Measurements from ENCODE around the gene TCF19. TPM values are rescaled to one million over a fixed set of nuclear protein-coding genes. Genes with fewer than 3 reads are reported as not detected.
A peak's percentile ranks its signal among the peaks of the same experiment; 100 is the strongest.

Gene TCF19
- total and polyA plus RNA-seq, 2 donors (not counting 3 experiments of a cell fraction or from before 2014, with no cell fraction given): 13.9 to 31.7 TPM

DNA sequence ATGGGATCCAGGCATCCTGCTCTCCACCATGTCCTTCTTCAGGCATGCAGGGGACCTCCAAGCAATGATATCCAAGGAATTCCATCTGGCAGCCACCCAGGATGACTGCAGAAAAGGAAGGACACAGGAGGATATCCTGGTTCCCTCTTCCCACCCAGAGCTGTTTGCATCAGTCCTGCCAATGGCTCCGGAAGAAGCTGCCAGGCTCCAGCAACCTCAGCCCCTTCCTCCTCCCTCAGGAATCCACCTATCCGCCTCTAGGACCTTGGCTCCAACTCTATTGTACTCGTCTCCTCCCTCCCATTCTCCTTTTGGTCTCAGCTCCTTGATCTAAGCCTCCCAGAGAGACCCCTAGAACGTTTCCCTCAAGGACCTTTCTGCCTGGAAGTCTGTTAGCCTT is 18.8 kb upstream of the TCF19 start:
- no TSS peak for BruUV-seq (replicated peaks)
- ChIA-PET CTCF (interaction anchor here (0.9 to 6.2 kb wide), 6 partner anchors 8 to 686 kb away, joined by 3 to 174 read pairs (median 10); partner anchors contain the start of gene TCF19), POLR2A (interaction anchor here (0.6 kb wide), 1 partner anchor 25 kb away, joined by 4 read pairs; the partner anchor contains the start of gene PSORS1C1)
- no peak for DNase-seq (ENCODE audit: low read depth, low spot score)
- H3K4me1 ChIP-seq (ENCODE audit: control insufficient read depth, extremely low read depth, insufficient read depth, low read length): peaks cover 8% of the 10 kb centered on the region
- dilution Hi-C loops (cut with MboI; ENCODE audit: extremely low pct_ligation_motif_present, low sequenced_read_pairs) (no loop called here), intact Hi-C loops (cut with micrococcal nuclease) (loop anchor here (5.0 kb wide), 1 partner anchor 303 kb away; no protein-coding TSS in a partner anchor)
- H3K9me3 ChIP-seq (replicated peaks; ENCODE audit: control insufficient read depth, insufficient read depth, low read length): no peaks in the 10 kb centered on the region
- H3K36me3 ChIP-seq (ENCODE audit: control insufficient read depth in 2 of 2, extremely low read depth in 1 of 2, insufficient read depth in 2 of 2, low read length in 2 of 2): peaks cover 0 to 8% of the 10 kb centered on the region in 2 experiments
- no peak overlapping the region for H3K9ac ChIP-seq (replicated peaks; ENCODE audit: extremely low read depth, insufficient read depth, low read length)
- no peak for FAIRE-seq
- H3K27ac ChIP-seq (ENCODE audit: insufficient read depth, low read depth, low read length): no peak overlapping the region
- H3K79me2 ChIP-seq (ENCODE audit: control insufficient read depth, insufficient read depth, low read length): no peaks in the 10 kb centered on the region
- no peak overlapping the region for H3K4me2 ChIP-seq (ENCODE audit: insufficient read depth, low read length)
- no peaks in the 10 kb centered on the region for H3K9me1 ChIP-seq (replicated peaks; ENCODE audit: control insufficient read depth, extremely low read depth, insufficient read depth, low read length)
- TF ChIP-seq JUN (IDR thresholded peaks at IDR 0.05; ENCODE audit: borderline replicate concordance, insufficient read depth, insufficient read length, low read depth): no peak
- no peak for TF ChIP-seq MYC (IDR thresholded peaks at IDR 0.05; ENCODE audit: low read depth, low read length)
- TF ChIP-seq EZH2 (IDR thresholded peaks at IDR 0.05; ENCODE audit: borderline replicate concordance, low read depth, low read length, severe bottlenecking): no peak
- TF ChIP-seq, protein P1, sequence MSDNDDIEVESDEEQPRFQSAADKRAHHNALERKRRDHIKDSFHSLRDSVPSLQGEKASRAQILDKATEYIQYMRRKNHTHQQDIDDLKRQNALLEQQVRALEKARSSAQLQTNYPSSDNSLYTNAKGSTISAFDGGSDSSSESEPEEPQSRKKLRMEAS (IDR thresholded peaks at IDR 0.05; ENCODE audit: insufficient read depth, insufficient read length): no peak
- no peak for TF ChIP-seq POLR2A (IDR thresholded peaks at IDR 0.05; ENCODE audit: low read depth, low read length)
- no peaks in the 10 kb centered on the region for H4K20me1 ChIP-seq (replicated peaks; ENCODE audit: control insufficient read depth, extremely low read depth, insufficient read depth, low read length)
- no peak overlapping the region for H3K4me3 ChIP-seq (replicated peaks in 1 of 3; ENCODE audit: insufficient read depth in 1 of 3, low read depth in 1 of 3, low read length in 3 of 3)
- H2AFZ ChIP-seq (ENCODE audit: low read depth, low read length): peak overlapping the region; percentile 13
- H3K27me3 ChIP-seq (ENCODE audit: control insufficient read depth in 2 of 2, insufficient read depth in 2 of 2, low read length in 2 of 2): no peaks in the 10 kb centered on the region

DNA sequence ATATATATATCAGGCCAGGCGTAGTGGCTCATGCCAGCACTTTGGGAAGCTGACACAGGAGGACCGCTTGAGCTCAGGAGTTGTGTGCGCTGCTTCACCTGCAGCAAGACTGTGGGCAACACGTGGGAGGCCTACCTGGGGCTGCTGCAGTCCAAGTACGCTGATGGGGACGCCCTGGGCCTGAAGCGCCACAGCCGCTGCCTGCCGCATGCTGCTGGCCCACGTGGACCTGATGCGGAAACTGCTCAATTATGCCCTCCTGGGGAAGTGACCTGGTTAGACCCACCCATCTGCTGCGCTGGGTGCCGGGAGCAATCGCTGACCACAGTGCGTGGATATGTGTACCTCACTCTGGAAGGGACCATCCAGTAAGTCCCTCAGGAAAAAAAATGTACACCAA is 17.7 kb upstream of the TCF19 start:
- Histone ChIP-seq H3K36me3 (ENCODE audit: control insufficient read depth in 2 of 2, extremely low read depth in 1 of 2, insufficient read depth in 2 of 2, low read length in 2 of 2) (peaks cover 0 to 8% of the 10 kb centered on the region in 2 experiments), H2AFZ (ENCODE audit: low read depth, low read length) (no peak overlapping the region), H3K4me1 (ENCODE audit: control insufficient read depth, extremely low read depth, insufficient read depth, low read length) (peaks cover 8% of the 10 kb centered on the region), H4K20me1 (replicated peaks; ENCODE audit: control insufficient read depth, extremely low read depth, insufficient read depth, low read length) (no peaks in the 10 kb centered on the region), H3K4me3 (replicated peaks in 1 of 3; ENCODE audit: insufficient read depth in 1 of 3, low read depth in 1 of 3, low read length in 3 of 3) (no peak overlapping the region), H3K27me3 (ENCODE audit: control insufficient read depth in 2 of 2, insufficient read depth in 2 of 2, low read length in 2 of 2) (no peaks in the 10 kb centered on the region), H3K9me1 (replicated peaks; ENCODE audit: control insufficient read depth, extremely low read depth, insufficient read depth, low read length) (no peaks in the 10 kb centered on the region), H3K27ac (ENCODE audit: insufficient read depth, low read depth, low read length) (no peak overlapping the region), H3K9me3 (replicated peaks; ENCODE audit: control insufficient read depth, insufficient read depth, low read length) (no peaks in the 10 kb centered on the region), H3K4me2 (ENCODE audit: insufficient read depth, low read length) (no peak overlapping the region), H3K79me2 (ENCODE audit: control insufficient read depth, insufficient read depth, low read length) (no peaks in the 10 kb centered on the region), H3K9ac (replicated peaks; ENCODE audit: extremely low read depth, insufficient read depth, low read length) (no peak overlapping the region)
- DNase-seq (ENCODE audit: low read depth, low spot score): no peak
- intact Hi-C loops (cut with micrococcal nuclease): no loop called here
- no TSS peak for BruUV-seq (replicated peaks)
- dilution Hi-C loops (cut with MboI; ENCODE audit: extremely low pct_ligation_motif_present, low sequenced_read_pairs): no loop called here
- CTCF ChIA-PET: interaction anchor here (2.6 to 6.2 kb wide), 2 partner anchors 51 to 226 kb away, joined by 14 to 174 read pairs; no protein-coding TSS in a partner anchor
- no peak for FAIRE-seq
- TF ChIP-seq, protein P2, sequence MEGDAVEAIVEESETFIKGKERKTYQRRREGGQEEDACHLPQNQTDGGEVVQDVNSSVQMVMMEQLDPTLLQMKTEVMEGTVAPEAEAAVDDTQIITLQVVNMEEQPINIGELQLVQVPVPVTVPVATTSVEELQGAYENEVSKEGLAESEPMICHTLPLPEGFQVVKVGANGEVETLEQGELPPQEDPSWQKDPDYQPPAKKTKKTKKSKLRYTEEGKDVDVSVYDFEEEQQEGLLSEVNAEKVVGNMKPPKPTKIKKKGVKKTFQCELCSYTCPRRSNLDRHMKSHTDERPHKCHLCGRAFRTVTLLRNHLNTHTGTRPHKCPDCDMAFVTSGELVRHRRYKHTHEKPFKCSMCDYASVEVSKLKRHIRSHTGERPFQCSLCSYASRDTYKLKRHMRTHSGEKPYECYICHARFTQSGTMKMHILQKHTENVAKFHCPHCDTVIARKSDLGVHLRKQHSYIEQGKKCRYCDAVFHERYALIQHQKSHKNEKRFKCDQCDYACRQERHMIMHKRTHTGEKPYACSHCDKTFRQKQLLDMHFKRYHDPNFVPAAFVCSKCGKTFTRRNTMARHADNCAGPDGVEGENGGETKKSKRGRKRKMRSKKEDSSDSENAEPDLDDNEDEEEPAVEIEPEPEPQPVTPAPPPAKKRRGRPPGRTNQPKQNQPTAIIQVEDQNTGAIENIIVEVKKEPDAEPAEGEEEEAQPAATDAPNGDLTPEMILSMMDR (IDR thresholded peaks at IDR 0.05; ENCODE audit: extremely low read depth in 1 of 2, insufficient read depth in 1 of 2, low read depth in 1 of 2, low read length in 2 of 2): no peak
- no peak for TF ChIP-seq EZH2 (IDR thresholded peaks at IDR 0.05; ENCODE audit: borderline replicate concordance, low read depth, low read length, severe bottlenecking)
- TF ChIP-seq, protein P1 (IDR thresholded peaks at IDR 0.05; ENCODE audit: insufficient read depth, insufficient read length): no peak
- no peak for TF ChIP-seq JUN (IDR thresholded peaks at IDR 0.05; ENCODE audit: borderline replicate concordance, insufficient read depth, insufficient read length, low read depth)
- no peak for TF ChIP-seq FOS (IDR thresholded peaks at IDR 0.05; ENCODE audit: borderline replicate concordance, insufficient read depth, low read length)
- no peak for TF ChIP-seq MYC (IDR thresholded peaks at IDR 0.05; ENCODE audit: low read depth, low read length)
- TF ChIP-seq POLR2A (IDR thresholded peaks at IDR 0.05; ENCODE audit: low read depth, low read length): no peak
- no peak for TF ChIP-seq GATA2 (IDR thresholded peaks at IDR 0.05; ENCODE audit: insufficient read depth, insufficient read length, low read depth, low read length)
- TF ChIP-seq POLR2AphosphoS5 (IDR thresholded peaks at IDR 0.05; ENCODE audit: insufficient read depth, low read depth, low read length): no peak
- POLR2A ChIA-PET: no interaction called here

Data from endothelial cell of umbilical vein (primary cell).